Aorta (tissue), 5 donors: Measurements from ENCODE around the gene RAD51D. TPM values are rescaled to one million over a fixed set of nuclear protein-coding genes. Genes with fewer than 3 reads are reported as not detected.

Source experiments
- ATAC-seq: fragments of 200-7000 bp; cut with Tn5 transposase; one replicate; pipeline ENCODE4 v1.9.1; 2022; ENCODE audit warnings: moderate library complexity; ENCODE audit not compliant: low FRiP score
- DNase-seq, 2 donors: peaks; one replicate each; pipeline ENCODE4 v3.0.0-alpha.2; 2020
- H3K27ac ChIP-seq, 2 donors: one replicate each; pipeline ENCODE4 v1.5.1; 2013; ENCODE audit warnings: low read length in 2 of 2, mild to moderate bottlenecking in 2 of 2, moderate library complexity in 2 of 2, control low read depth in 1 of 2, inconsistent platforms in 1 of 2, low read depth in 1 of 2
- H3K27me3 ChIP-seq, 2 donors: one replicate each; pipeline ENCODE4 v1.6.1; 2013; ENCODE audit warnings: control low read depth in 1 of 2, low read length in 1 of 2, mild to moderate bottlenecking in 1 of 2, moderate library complexity in 1 of 2; ENCODE audit not compliant: insufficient read depth in 2 of 2, control insufficient read depth in 1 of 2
- H3K36me3 ChIP-seq, 2 donors: one replicate each; pipeline ENCODE4 v1.6.1; 2013; ENCODE audit warnings: control low read depth in 1 of 2, low read length in 1 of 2, mild to moderate bottlenecking in 1 of 2; ENCODE audit not compliant: insufficient read depth in 2 of 2, control insufficient read depth in 1 of 2
- H3K4me1 ChIP-seq, 2 donors: one replicate each; pipeline ENCODE4 v1.6.1; 2013; ENCODE audit warnings: low read length in 2 of 2, control low read depth in 1 of 2, mild to moderate bottlenecking in 1 of 2, moderate library complexity in 1 of 2; ENCODE audit not compliant: insufficient read depth in 2 of 2, control insufficient read depth in 1 of 2
- H3K4me3 ChIP-seq, 2 donors: one replicate each; pipeline ENCODE4 v1.5.1; 2013; ENCODE audit warnings: low read length in 2 of 2, control low read depth in 1 of 2, mild to moderate bottlenecking in 1 of 2
- H3K9me3 ChIP-seq: one replicate; pipeline ENCODE4 v1.6.1; 2013; ENCODE audit warnings: mild to moderate bottlenecking, low read length; ENCODE audit not compliant: control insufficient read depth
- WGBS, 2 donors: extraction: QIAGEN DNeasy Blood & Tissue Kit; methylation state at CpG; one replicate each; pipeline ENCODE4 v1.1.7; 2013; 5-methylcytosine and 5-hydroxymethylcytosine counted together
- intact Hi-C, 2 donors: fragments of 100-400 bp; cut with DNase I; formaldehyde crosslinking; loops; one replicate each; pipeline versions ENCODE4 v1.14.2 to v1.15.0; 2022
- polyA plus RNA-seq, 2 donors: library from polyadenylated mRNA; stranded (reverse); fragments of 200-250 nt; gene quantifications; one replicate each; pipeline ENCODE4 v1.2.3, GENCODE V29; 2013
- total RNA-seq, 2 donors: library from RNA; stranded (reverse); fragmentation: NEBNext Ultra II Directional; extraction: Animal tissue kit (Norgen Biotek cat#: 25700); gene quantifications; one replicate each; pipeline ENCODE4 v1.2.1, GENCODE V29; 2021
- donor health status: healthy with polysubstance abuse.
- donor health status: Bipolar disorder and iron deficiency.
- donor health status: DM: no; HTN: no; CAD: no.
- donor health status: DM: no; HTN: no; CAD: no.
- donor health status: DM: yes; HTN: yes; CAD: no.

Gene RAD51D
- total and polyA plus RNA-seq, 4 donors = 3.6 to 17.3 (median 12.5) TPM

DNA sequence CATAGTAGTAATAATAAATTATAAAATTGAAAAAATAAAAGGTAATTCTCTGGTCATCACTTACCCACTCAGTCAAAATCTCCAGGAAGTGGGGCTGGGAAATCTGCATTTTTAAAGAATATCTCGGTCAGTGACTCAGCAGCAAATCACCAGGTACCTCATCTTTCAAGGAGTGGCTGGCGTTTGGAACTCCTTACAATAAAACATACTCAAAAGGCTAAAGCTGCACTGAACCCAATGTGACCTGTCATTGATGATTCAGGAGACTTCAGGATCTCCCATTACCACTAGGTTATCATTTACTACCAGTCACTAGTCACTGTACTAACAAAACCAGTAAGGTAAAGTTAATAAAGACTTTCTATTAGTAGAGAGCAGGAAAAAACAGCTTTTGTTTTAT is 34.7 kb downstream of the RAD51D start:
- intact Hi-C loops = loop anchor here (5.0 kb wide), 4 partner anchors 63 to 123 kb away; partner anchors contain the start of genes CCT6B (in 1 of the 2), LIG3 (in 1 of the 2) and ZNF830 (in 1 of the 2)
- Histone ChIP-seq H3K27ac (no peak overlapping the region), H3K36me3 (no peaks in the 10 kb centered on the region), H3K9me3 (no peaks in the 10 kb centered on the region), H3K4me1 (peaks cover 2% of the 10 kb centered on the region in 2 donors), H3K27me3 (no peaks in the 10 kb centered on the region), H3K4me3 (no peak overlapping the region)
- 80 to 88% methylated on average over 2 of the region's 2 CpGs for WGBS, 2 donors
- ATAC-seq (no peak), DNase-seq (no peak)

DNA sequence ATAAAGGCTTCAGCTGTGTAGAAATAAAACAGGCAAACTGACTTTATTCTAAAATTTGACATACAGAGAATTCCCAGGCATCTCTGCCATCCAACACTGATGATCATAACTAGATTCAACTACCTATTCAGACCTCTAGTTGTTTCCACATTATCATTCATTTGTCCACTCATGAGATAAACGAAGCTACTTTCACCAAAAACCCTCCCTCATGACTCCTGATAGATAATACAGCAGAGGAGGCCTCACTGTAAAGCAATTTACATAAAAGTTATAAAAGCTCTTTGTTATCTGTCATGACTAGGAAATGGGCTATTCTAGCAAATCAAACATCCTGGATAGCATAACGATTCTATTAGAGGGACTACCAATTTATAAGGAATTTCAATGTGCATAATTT is 36.6 kb downstream of the RAD51D start:
- H3K4me1 ChIP-seq = peaks cover 2% of the 10 kb centered on the region in 2 donors
- no peak overlapping the region for H3K4me3 ChIP-seq
- no peaks in the 10 kb centered on the region for H3K9me3 ChIP-seq
- WGBS, 2 donors = 90 to 94% methylated on average over 2 of the region's 2 CpGs
- intact Hi-C loops = no loop called here
- no peaks in the 10 kb centered on the region for H3K27me3 ChIP-seq
- H3K36me3 ChIP-seq = no peaks in the 10 kb centered on the region
- ATAC-seq (no peak), DNase-seq (no peak)
- H3K27ac ChIP-seq = no peak overlapping the region

DNA sequence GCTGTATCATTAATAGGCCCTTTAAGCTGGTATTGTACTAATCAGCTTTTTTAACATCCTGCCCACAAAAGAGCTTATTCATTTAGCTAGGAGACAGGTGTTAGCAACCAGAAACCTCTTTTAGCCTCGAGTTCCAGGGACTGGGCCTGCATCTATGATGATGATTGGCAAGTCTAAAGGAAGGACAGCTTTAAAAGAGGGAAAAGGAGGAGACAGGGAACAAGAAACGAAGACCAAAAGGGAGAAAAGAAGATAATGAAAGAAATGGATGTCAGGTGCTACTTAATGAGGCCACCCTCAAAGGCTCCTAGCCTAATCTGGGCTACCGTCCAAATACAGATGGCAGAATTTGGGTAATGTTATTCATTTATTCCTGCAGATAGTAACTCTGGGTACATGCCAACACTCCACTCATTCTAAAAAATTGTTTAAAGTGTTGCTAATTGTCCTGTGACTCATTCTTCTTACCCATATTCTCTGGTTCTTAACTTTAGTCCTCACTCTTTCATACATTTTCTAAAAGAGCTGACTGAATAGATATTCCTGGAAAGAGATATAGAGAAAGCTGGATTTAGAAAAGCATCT is 37.5 kb downstream of the RAD51D start:
- H3K9me3 ChIP-seq = no peaks in the 10 kb centered on the region
- H3K27ac ChIP-seq = no peak overlapping the region
- H3K27me3 ChIP-seq = no peaks in the 10 kb centered on the region
- DNase-seq (no peak), ATAC-seq (no peak)
- H3K4me1 ChIP-seq = peaks cover 2% of the 10 kb centered on the region in 2 donors
- 67 to 75% methylated on average over 3 of the region's 3 CpGs for WGBS, 2 donors
- no peak overlapping the region for H3K4me3 ChIP-seq
- intact Hi-C loops = no loop called here
- H3K36me3 ChIP-seq = no peaks in the 10 kb centered on the region

DNA sequence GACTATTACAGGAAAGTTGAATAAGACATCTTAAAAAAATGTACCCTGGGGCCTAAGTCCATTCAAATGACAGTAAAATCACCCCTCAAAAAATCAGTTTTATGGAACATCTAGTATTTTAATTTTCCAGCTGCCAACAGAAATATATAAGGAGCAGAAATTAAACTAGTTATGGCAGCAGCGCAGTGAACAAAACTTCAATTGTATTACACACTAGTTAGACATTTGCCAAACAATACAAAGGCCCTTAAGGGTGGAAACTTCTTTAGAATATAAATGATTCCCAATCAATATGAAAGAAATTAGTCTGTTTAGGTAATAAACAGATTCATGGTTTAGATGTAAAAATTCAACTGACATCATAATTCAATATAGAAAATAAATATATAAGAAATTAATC is 38.0 kb downstream of the RAD51D start:
- Histone ChIP-seq H3K4me3 (no peak overlapping the region), H3K27ac (no peak overlapping the region), H3K4me1 (peaks cover 2% of the 10 kb centered on the region in 2 donors), H3K27me3 (no peaks in the 10 kb centered on the region), H3K9me3 (no peaks in the 10 kb centered on the region), H3K36me3 (no peaks in the 10 kb centered on the region)
- no peak for ATAC-seq
- intact Hi-C loops = no loop called here
- DNase-seq = no peak
- WGBS, 2 donors = 91 to 93% methylated on average over 1 of the region's 1 CpG

DNA sequence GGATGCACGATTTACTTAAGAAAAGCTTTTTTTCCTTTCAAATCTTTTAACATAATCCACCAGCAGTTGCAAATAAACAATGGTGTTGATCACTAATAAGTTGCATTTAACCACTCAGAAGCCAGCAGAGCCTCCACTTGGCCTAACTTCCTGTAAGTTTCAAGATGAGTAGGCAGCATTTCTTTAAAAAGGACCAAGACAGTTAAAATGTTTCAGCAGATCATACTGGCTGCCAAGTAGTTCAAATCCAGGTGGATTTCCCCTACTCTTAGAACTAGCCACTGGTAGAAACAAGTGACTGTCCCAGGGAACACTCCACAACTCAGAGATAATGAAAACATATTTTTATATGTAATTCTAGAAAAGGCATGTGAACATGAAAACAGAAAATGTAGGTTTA is 39.1 kb downstream of the RAD51D start:
- no peak overlapping the region for H3K27ac ChIP-seq
- H3K9me3 ChIP-seq = no peaks in the 10 kb centered on the region
- no peak for ATAC-seq
- WGBS, 2 donors = 55 to 63% methylated on average over 1 of the region's 1 CpG
- intact Hi-C loops = no loop called here
- peaks cover 2% of the 10 kb centered on the region in 2 donors for H3K4me1 ChIP-seq
- H3K4me3 ChIP-seq = no peak overlapping the region
- no peaks in the 10 kb centered on the region for H3K36me3 ChIP-seq
- no peak for DNase-seq
- no peaks in the 10 kb centered on the region for H3K27me3 ChIP-seq

GRCh38 chr17:35079547-35080423 is 39.9 kb downstream of the RAD51D start:
- no peak overlapping the region for H3K27ac ChIP-seq
- intact Hi-C loops = no loop called here
- peaks cover 2% of the 10 kb centered on the region in 2 donors for H3K4me1 ChIP-seq
- ATAC-seq = no peak
- no peaks in the 10 kb centered on the region for H3K27me3 ChIP-seq
- no peaks in the 10 kb centered on the region for H3K36me3 ChIP-seq
- no peak for DNase-seq
- no peak overlapping the region for H3K4me3 ChIP-seq
- 100% methylated on average over 1 of the region's 1 CpG for WGBS, 2 donors
- no peaks in the 10 kb centered on the region for H3K9me3 ChIP-seq

DNA sequence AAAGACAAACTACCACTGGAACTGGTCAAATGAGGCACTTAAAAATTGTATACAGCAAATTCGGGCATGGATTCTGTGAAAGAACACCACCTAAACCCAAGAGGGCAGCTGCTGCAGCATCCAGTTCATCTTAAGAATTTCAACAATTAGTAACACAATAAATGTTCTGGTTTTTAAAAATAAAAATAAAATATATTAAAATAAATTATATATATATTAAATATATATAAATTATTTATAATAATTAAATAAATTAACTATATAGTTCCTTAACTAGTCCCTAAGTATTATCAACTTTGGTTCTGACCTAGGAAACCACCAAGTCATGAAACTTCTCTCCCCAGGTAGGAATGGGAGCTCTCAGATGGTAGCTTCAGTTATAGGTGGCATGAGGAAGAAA is 42.8 kb downstream of the RAD51D start:
- no peak for DNase-seq
- Histone ChIP-seq H3K4me3 (no peak overlapping the region), H3K4me1 (no peaks in the 10 kb centered on the region), H3K36me3 (no peaks in the 10 kb centered on the region), H3K27me3 (no peaks in the 10 kb centered on the region), H3K9me3 (no peaks in the 10 kb centered on the region), H3K27ac (no peak overlapping the region)
- WGBS, 2 donors = 96% methylated on average over 1 of the region's 1 CpG
- ATAC-seq = no peak
- intact Hi-C loops = no loop called here

GRCh38 chr17:35074711-35075707 is 44.7 kb downstream of the RAD51D start:
- no peak for ATAC-seq
- intact Hi-C loops = no loop called here
- Histone ChIP-seq H3K4me3 (no peak overlapping the region), H3K4me1 (no peaks in the 10 kb centered on the region), H3K27me3 (no peaks in the 10 kb centered on the region), H3K27ac (no peak overlapping the region), H3K9me3 (no peaks in the 10 kb centered on the region), H3K36me3 (no peaks in the 10 kb centered on the region)
- DNase-seq = no peak
- 62 to 68% methylated on average over 2 of the region's 2 CpGs for WGBS, 2 donors
